ENCODE results near the gene CCDC82. TPM values are rescaled to one million over a fixed set of nuclear protein-coding genes. Genes with fewer than 3 reads are reported as not detected.

CCDC82 gene
- total RNA-seq, 1 experiment from 2014 or later: 25.3 TPM

GRCh38 chr11:96324912-96325311 is 64.8 kb downstream of the CCDC82 start:
- intact Hi-C loops (cut with micrococcal nuclease; ENCODE audit: unreplicated experiment): no loop called here
- H3K4me1 ChIP-seq (ENCODE audit: control insufficient read depth, insufficient read depth, low read length): peaks cover 22% of the 10 kb centered on the region
- no peak for TF ChIP-seq SIN3A (IDR thresholded peaks at IDR 0.05; ENCODE audit: borderline replicate concordance, insufficient read depth, low read depth, low read length)
- TF ChIP-seq, protein P1, sequence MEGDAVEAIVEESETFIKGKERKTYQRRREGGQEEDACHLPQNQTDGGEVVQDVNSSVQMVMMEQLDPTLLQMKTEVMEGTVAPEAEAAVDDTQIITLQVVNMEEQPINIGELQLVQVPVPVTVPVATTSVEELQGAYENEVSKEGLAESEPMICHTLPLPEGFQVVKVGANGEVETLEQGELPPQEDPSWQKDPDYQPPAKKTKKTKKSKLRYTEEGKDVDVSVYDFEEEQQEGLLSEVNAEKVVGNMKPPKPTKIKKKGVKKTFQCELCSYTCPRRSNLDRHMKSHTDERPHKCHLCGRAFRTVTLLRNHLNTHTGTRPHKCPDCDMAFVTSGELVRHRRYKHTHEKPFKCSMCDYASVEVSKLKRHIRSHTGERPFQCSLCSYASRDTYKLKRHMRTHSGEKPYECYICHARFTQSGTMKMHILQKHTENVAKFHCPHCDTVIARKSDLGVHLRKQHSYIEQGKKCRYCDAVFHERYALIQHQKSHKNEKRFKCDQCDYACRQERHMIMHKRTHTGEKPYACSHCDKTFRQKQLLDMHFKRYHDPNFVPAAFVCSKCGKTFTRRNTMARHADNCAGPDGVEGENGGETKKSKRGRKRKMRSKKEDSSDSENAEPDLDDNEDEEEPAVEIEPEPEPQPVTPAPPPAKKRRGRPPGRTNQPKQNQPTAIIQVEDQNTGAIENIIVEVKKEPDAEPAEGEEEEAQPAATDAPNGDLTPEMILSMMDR (IDR thresholded peaks at IDR 0.05): no peak
- no peak for TF ChIP-seq POLR2AphosphoS5 (IDR thresholded peaks at IDR 0.05; ENCODE audit: low read depth, low read length)
- TF ChIP-seq REST (IDR thresholded peaks at IDR 0.05; ENCODE audit: insufficient read depth in 1 of 2, low read depth in 2 of 2, low read length in 1 of 2): no peak
- no peak for TF ChIP-seq TCF7L2 (IDR thresholded peaks at IDR 0.05; ENCODE audit: low read depth, low read length)
- in situ Hi-C loops (cut with HindIII; ENCODE audit: low pct_unique_long_range_greater_than_20kb, low sequenced_read_pairs): no loop called here
- no peak overlapping the region for H3K4me3 ChIP-seq (ENCODE audit: low read depth in 2 of 2, low read length in 2 of 2)
- ChIA-PET CTCF (interaction anchor here (1.5 kb wide), 1 partner anchor 18 kb away, joined by 4 read pairs; the partner anchor contains the start of gene MAML2), POLR2A (no interaction called here)
- H3K36me3 ChIP-seq (ENCODE audit: control insufficient read depth, insufficient read depth, low read length): no peaks in the 10 kb centered on the region
- H3K27me3 ChIP-seq (ENCODE audit: control insufficient read depth, insufficient read depth, low read length): no peaks in the 10 kb centered on the region
- H3K27ac ChIP-seq (ENCODE audit: low read length): peak overlapping the region; percentile 27
- ATAC-seq: peak; percentile 61; the same call in 1 of the 2 replicates
- BruUV-seq (replicated peaks): no TSS peak
- no peak for DNase-seq (ENCODE audit: low read depth, low spot score)
- no peaks in the 10 kb centered on the region for H3K9me3 ChIP-seq (ENCODE audit: control insufficient read depth, insufficient read depth, low read depth, low read length)

DNA sequence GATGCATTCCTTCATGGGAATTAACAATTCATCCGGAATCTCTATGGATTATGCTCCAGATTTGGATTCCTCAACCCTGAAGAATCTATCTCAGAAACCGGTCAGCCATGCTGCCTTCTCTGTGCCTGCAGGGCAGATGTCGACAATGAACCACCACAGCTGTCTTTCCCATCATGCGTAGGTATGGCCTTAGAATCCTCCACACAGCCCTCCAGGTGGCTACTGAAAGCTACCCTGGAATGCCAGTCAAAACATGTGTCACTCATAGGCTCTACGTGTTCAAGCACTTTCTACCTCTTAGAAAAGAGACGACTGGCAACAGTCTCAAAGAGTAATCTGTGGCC is 66.1 kb downstream of the CCDC82 start:
- Histone ChIP-seq H3K27ac (ENCODE audit: low read length) (no peak overlapping the region), H3K27me3 (ENCODE audit: control insufficient read depth, insufficient read depth, low read length) (no peaks in the 10 kb centered on the region), H3K4me1 (ENCODE audit: control insufficient read depth, insufficient read depth, low read length) (peaks cover 14% of the 10 kb centered on the region), H3K4me3 (ENCODE audit: low read depth in 2 of 2, low read length in 2 of 2) (no peak overlapping the region), H3K36me3 (ENCODE audit: control insufficient read depth, insufficient read depth, low read length) (no peaks in the 10 kb centered on the region), H3K9me3 (ENCODE audit: control insufficient read depth, insufficient read depth, low read depth, low read length) (no peaks in the 10 kb centered on the region)
- no peak for TF ChIP-seq SIN3A (IDR thresholded peaks at IDR 0.05; ENCODE audit: borderline replicate concordance, insufficient read depth, low read depth, low read length)
- TF ChIP-seq, protein P1 (IDR thresholded peaks at IDR 0.05): no peak
- no peak for TF ChIP-seq TCF7L2 (IDR thresholded peaks at IDR 0.05; ENCODE audit: low read depth, low read length)
- TF ChIP-seq REST (IDR thresholded peaks at IDR 0.05; ENCODE audit: insufficient read depth in 1 of 2, low read depth in 2 of 2, low read length in 1 of 2): no peak
- TF ChIP-seq POLR2AphosphoS5 (IDR thresholded peaks at IDR 0.05; ENCODE audit: low read depth, low read length): no peak
- intact Hi-C loops (cut with micrococcal nuclease; ENCODE audit: unreplicated experiment) (no loop called here), in situ Hi-C loops (cut with HindIII; ENCODE audit: low pct_unique_long_range_greater_than_20kb, low sequenced_read_pairs) (no loop called here)
- ATAC-seq: no peak
- no TSS peak for BruUV-seq (replicated peaks)
- POLR2A ChIA-PET: no interaction called here
- CTCF ChIA-PET: no interaction called here
- no peak for DNase-seq (ENCODE audit: low read depth, low spot score)

All from Panc1 (cell line).